ENCODE data around the gene MAGI1.

MAGI1 gene

DNA sequence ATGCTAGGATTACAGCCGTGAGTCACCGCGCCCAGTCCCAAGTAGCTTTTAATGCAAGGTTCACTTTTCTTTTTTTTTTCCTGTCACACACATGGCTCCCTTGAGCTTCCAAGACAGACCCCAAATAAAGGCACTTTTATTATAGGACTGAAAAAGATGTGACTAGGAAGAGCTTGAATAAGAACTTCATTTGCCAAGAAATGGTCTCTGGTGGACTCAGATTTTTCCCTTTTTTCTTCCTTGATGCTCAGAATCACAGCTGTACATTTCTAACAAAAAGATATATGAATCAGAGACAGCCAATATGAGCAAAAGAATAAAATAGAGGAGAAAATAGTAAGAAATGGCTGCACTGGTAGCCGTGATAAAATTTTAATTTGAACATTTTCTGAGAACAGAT lies 337.2 kb downstream of the MAGI1 start:
- no peak for DNase-seq

- DNase-seq, result no peak
These were observed 349.3 kb downstream of the MAGI1 start for GRCh38 chr3:65689436-65689835.

DNA sequence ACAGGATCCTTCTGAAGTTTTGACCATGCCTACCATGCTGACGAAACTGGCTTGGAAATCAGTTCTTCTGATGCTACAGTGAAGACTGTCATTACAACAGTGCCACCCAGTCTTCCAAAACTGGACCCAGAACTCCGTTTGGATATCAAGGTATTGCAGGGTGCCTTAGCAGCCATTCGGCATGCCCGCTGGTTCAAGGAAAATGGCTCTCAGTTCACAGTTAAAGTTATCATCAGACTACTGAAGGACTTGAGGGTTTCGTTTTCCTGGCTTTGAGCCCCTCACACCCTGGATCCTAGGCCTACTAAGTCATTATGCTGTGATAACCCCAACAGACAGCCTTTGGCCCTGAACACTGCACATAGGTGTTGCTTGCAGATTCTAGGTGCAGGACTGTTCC lies 351.0 kb downstream of the MAGI1 start:
- DNase-seq, result no peak

DNA sequence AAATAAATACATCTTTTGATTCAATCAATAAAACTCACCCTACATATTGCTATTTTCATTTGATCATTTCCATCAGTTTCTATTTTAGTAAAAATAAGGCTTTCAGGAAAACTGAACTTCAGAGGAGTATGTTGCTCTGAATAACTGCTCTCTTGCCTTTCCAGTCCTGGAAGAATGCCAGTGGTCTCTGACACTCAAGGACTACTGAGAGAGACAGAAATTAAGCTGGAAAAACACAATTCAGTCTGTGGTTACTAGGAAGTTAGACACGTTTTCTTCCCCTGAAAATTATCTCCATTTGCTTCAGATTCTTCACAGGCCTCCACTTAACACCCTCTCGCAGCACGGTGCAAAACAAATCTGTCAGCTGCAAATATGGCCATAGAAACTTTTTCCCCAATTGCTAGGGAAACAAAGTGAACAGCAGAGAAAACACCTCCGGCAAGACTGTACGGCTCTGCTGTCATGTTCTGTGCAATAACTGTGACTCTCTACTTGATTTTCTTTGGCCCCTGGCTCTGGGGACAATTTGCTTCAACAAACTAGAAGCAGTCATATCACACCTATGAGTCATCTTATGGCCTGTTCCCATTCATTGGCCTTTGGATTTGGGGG lies 353.0 kb downstream of the MAGI1 start:
- no peak for DNase-seq

- no peak for DNase-seq
These were observed 360.2 kb downstream of the MAGI1 start for GRCh38 chr3:65678516-65678915.

- no peak for DNase-seq
These were observed 361.2 kb downstream of the MAGI1 start for GRCh38 chr3:65677486-65678010.

- no peak for DNase-seq
These were observed 362.1 kb downstream of the MAGI1 start for GRCh38 chr3:65676580-65676979.

DNA sequence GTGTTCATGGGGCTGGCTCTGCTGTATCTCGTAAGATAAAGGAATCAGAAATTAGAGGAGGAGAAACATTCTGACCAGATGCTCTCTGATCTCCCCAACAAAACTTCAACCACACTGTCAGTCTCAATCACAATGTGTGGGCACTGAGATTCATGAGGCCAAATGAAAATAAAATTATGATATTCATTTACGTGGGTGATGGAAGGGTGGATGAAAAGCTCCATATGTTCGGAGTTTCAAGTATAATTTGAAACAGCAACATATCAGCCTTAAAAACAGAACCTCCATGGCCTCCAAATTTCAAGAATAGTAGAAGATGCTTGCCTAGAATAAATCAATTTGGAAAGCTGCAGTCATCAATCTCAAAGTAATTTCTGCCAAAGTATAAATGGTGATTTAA lies 363.7 kb downstream of the MAGI1 start:
- DNase-seq, result no peak

DNA sequence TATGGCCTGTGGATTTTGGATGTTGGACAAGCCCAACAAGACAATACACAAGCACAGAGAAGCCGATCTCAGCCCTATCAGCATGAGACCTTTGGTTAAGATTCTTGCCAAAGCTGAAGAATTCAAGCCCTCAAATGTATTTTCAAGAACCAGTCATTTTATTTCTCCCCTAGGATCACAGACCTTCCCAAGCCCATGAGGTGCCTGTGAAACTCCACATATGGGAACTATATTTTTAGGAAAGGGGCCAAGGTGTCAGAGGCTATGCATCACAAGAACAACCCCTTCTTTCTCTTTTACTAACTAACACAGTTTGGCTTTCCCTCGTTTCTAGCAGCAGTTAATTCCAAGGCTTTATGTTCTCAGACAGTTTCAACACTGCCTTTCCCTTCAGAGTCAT lies 364.5 kb downstream of the MAGI1 start:
- DNase-seq, result no peak

GRCh38 chr3:65672871-65673815 lies 365.6 kb downstream of the MAGI1 start:
- DNase-seq, result peak; percentile 2

GRCh38 chr3:65672061-65672460 lies 366.7 kb downstream of the MAGI1 start:
- DNase-seq, result no peak

GRCh38 chr3:65671004-65671403 lies 367.7 kb downstream of the MAGI1 start:
- DNase-seq, result peak; percentile 10

GRCh38 chr3:65669163-65669875 lies 369.4 kb downstream of the MAGI1 start:
- peak; percentile 39 for DNase-seq

- DNase-seq, result no peak
These were observed 370.8 kb downstream of the MAGI1 start for GRCh38 chr3:65667963-65668362.

DNA sequence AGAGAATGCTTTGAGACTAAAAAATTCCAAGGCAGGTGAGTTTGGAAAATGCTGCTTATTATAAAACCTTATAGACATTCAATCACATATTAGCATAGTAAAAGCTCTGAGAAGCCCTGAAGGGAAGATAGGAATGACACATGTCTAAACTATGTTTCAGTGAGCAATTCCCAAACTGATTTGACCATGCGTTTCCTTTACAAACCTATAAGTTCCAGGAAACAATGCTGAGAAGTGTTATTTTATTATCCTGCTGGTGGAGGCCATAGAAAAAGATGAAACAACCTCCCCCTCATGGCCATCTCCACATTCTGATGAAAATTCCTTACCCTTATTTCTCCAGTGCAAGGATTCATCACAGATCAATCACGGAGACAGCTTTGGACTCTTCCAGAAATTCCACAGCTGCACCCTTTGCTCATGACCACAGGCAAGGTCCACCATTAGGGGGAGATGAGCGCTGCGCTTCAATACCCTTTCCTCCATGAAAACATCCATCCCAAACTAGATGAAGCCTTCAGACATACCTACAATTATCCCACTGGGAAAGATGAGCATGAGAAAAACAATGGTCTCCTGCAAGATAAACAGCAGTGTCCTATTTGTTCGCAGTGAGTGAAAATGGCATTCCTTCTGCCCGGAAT lies 372.1 kb downstream of the MAGI1 start:
- DNase-seq, result peak; percentile 41

DNA sequence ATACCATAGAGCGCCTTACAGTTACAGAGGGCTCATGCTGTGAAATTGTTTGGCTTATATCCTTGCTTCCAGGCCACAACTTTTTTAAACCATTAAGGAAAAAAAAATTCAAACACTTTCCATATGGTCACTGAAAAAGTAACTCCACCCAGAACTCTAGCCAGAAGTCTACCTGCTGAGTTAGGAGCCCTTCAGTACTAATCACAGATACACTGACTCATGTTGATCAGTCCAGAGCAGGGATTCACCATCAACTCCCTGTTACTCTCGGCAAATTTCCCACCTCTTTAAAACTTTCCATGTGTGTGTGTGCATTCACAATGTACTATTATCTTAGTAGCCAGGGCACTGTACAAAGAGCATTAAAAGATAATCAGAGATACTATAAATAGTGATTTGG lies 372.8 kb downstream of the MAGI1 start:
- DNase-seq, result no peak

DNA sequence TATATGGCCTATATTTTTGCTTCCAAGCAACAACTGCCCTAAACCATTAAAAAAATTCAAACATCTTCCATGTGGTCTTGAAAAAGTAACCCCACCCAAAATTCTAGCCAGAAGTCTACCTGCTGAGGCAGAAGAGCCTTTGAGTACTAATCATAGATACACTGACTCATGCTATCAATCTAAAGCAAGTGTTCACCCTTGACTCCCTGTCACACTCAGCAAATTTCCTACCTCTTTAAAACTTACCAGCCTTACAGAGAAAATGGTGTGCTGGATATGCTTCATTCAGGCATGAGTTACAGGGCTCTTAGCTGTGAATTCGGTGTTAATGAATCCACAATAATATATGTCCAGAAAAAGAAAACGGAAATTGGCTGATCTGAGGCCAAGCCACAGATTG lies 373.8 kb downstream of the MAGI1 start:
- no peak for DNase-seq

- no peak for DNase-seq
These were observed 374.3 kb downstream of the MAGI1 start for GRCh38 chr3:65664446-65664845.

GRCh38 chr3:65662095-65662494 lies 376.6 kb downstream of the MAGI1 start:
- DNase-seq, result no peak

- no peak for DNase-seq
These were observed 378.6 kb downstream of the MAGI1 start for GRCh38 chr3:65660000-65660598.

- DNase-seq, result no peak
These were observed 379.3 kb downstream of the MAGI1 start for GRCh38 chr3:65659396-65659795.

DNA sequence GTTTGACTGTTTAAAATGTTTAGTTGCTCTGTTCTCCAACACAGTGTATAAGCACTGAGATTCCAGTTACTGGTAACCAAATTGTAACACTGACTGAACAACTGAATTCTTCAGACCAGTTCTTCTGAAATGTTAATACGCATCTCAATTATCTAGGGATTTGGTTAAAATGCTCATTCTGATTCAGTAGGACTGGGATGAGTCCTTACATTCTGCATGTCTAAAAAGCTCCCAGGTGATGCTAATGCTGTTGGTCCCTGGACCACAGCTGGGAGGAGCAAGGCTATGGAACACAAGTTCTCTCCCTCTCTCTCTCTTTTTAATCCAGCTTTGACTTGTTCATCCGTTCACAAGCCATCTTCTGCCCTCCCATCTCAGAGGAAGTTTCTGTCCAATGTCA lies 380.3 kb downstream of the MAGI1 start:
- DNase-seq, result no peak

GRCh38 chr3:65655061-65655460 lies 383.7 kb downstream of the MAGI1 start:
- no peak for DNase-seq
